ENCODE data around the gene ARRDC2.

- TF ChIP-seq CTCF (IDR thresholded peaks at IDR 0.05) (no peak), POLR2A (IDR thresholded peaks at IDR 0.05) (no peak)
These were observed 15.8 kb downstream of the ARRDC2 start for GRCh38 chr19:18023622-18024251.
